Caki2 (cell line): ENCODE measurements around the gene GABRR2. TPM values are rescaled to one million over a fixed set of nuclear protein-coding genes. Genes with fewer than 3 reads are reported as not detected.
A peak's percentile ranks its signal among the peaks of the same experiment; 100 is the strongest.

Source experiments
- DNase-seq: peaks from one replicate; pipeline ENCODE4 v3.0.0-alpha.2; 2015; ENCODE audit warnings: low read depth
- in situ Hi-C: cut with HindIII; loops from 2 replicates; pipeline ENCODE4 v1.10.0; 2016; ENCODE audit warnings: low sequenced_read_pairs, low pct_unique_long_range_greater_than_20kb, mixed read lengths
- total RNA-seq: library from RNA; depleted of rRNA; stranded (reverse); fragments of >200 nt; shearing (Covaris generic); gene quantifications from 2 replicates; pipeline ENCODE4 v1.2.3, GENCODE V29; 2014; ENCODE audit warnings: low replicate concordance

Gene GABRR2
- total RNA-seq, 1 experiment from 2014 or later = not detected

DNA sequence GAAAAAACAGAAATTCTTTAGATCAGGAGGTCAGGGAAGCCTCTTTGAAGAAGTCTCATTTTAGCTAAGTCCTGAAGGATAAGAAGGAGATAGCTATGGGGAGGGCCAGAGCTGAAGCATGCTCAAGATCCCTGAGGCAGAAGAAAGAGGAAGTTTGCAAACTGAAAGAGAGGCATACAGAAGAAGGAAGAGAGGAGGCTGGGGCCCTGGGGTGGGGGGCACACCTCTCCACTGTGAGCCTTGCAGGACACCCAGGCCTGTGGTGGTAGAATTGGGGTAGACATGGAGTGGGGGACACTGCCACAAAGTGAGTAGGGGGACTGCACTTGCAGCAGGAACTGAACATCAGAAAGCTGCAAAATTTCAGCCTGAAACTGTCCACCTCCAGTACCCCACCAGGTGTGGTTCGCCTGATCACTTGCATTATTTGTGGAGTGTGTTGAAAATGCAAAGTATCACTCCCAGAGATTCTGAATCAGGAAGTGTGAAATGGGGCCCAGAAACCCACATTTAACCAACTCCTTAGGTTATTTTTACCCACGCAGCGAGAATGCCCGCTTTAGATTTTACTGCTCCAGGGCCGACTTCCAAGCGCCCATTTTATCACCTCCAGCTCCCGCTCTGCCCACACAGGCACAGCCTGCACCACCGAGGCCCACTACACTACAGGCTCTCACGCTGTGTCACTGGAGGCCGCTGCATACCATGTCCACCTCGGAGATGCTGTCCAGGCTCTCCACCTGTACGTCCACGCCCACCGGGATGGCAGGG is 44.0 kb downstream of the GABRR2 start:
- in situ Hi-C loops = no loop called here
- no peak for DNase-seq

DNA sequence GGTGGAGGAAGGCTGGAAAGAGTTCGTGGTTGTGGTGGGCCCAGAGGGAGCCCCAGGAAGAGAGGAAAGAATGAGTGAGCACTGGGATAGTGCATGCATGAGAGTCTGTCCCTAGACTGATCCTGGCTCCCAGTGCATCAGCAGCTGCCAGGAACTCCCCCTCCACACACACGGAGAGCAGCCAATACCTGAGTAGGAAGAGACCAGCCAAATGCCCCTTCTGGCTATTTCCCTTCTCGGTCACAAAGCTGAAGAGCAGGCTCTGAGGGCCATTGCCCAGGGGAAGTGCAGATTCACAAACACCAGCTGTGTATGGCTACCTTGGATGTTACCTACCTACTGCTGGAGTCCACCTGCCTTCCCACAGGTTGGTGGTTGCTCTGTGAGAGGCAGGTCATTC is 45.1 kb downstream of the GABRR2 start:
- no peak for DNase-seq
- in situ Hi-C loops = no loop called here

DNA sequence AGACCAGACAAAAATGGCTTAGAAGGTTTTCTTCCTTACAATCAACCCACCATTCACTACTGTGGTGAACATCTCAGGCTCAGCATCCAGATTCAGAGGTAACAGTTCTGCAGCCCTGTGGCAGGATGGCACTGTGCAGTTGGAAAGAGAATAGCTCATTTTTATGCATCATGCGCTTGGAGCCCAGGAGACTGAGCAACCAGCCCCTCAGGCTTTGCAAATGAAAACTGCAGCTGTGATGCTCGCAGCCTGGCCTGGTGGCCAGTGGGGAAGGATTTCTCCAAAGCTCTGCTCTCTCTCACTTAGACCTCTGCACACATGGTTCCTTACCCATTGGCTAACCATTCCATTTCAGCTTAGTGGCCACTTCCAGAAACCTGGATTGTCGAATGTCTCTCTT is 45.8 kb downstream of the GABRR2 start:
- DNase-seq = no peak
- in situ Hi-C loops = no loop called here

DNA sequence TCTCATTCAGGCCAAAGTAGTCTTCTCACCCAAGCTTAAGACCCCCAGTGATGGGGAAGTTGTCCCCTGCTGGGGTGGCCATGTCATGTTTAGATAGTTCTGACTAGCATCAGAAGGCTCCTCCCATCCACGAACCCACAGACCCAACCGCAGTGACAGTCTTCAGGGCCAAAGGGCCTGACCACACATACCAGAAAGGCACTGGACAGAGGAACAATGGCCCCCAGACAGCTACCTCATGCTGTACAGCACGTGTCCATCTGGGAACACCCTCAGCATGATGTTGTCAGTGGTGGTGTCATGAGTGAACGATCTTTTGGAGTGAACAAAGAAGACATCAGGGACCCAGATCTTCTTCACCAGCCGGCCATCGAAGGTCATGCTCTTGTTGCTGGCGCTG is 46.3 kb downstream of the GABRR2 start:
- in situ Hi-C loops = no loop called here
- peak; percentile 75 for DNase-seq

GRCh38 chr6:89267918-89268317 is 47.2 kb downstream of the GABRR2 start:
- no peak for DNase-seq
- in situ Hi-C loops = no loop called here

GRCh38 chr6:89264296-89264695 is 50.8 kb downstream of the GABRR2 start:
- no peak for DNase-seq
- in situ Hi-C loops = no loop called here

- in situ Hi-C loops = no loop called here
- no peak for DNase-seq
Observed at GRCh38 chr6:89260832-89261231, 54.3 kb downstream of the GABRR2 start.

GRCh38 chr6:89260310-89260709 is 54.8 kb downstream of the GABRR2 start:
- in situ Hi-C loops = no loop called here

GRCh38 chr6:89258912-89259311 is 56.2 kb downstream of the GABRR2 start:
- no peak for DNase-seq
- in situ Hi-C loops = no loop called here

More at GRCh38 chr6:89260310-89260709, 54.8 kb downstream of the GABRR2 start:
- no peak for DNase-seq

GRCh38 chr6:89257781-89258180 is 57.3 kb downstream of the GABRR2 start:
- DNase-seq = no peak
- in situ Hi-C loops = no loop called here

DNA sequence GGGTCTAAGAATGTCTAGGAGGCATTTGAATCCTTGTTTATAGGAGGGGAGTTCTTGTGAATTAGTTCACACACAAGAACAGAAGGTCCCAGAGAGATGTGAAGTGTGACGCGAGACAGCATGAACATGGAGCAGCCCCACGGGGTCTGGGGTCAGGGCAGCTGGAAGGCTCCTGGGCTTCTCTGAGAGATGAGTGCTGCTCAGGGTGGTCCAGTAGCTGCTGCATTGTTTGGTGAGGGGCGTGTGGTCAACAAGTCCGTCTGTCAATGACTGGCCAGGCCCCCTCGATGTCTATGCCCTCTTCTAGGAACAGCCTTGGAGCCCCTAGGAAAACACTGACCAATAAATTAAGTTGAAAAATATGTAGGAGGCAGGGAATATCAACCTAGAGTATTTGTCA is 57.8 kb downstream of the GABRR2 start:
- no peak for DNase-seq
- in situ Hi-C loops = no loop called here

DNA sequence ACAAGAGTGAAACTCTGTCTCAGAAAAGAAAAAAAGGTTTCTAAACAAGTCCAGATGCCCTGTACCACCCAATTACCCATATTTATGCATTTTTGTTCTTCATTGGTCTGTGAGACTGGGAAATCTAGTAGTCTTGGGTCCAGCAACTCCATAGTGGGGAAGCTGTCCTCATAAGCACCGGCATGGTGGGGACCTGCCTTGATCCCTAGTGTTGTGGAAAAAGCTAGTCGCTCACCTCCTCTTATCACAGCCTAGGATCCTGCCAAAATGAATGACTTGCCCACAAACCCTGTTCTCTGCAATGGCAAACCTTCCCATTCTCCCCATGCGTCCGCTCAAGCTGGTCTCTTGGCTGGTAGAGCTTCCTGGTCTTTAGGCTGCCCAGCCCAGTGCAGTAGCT is 59.7 kb downstream of the GABRR2 start:
- in situ Hi-C loops = no loop called here
- DNase-seq = no peak

GRCh38 chr6:89254569-89254968 is 60.5 kb downstream of the GABRR2 start:
- in situ Hi-C loops = no loop called here

GRCh38 chr6:89252907-89253306 is 62.2 kb downstream of the GABRR2 start:
- in situ Hi-C loops = no loop called here
- DNase-seq = no peak

More at GRCh38 chr6:89254569-89254968, 60.5 kb downstream of the GABRR2 start:
- no peak for DNase-seq

- in situ Hi-C loops = no loop called here
- no peak for DNase-seq
Observed at GRCh38 chr6:89251976-89252375, 63.1 kb downstream of the GABRR2 start.

DNA sequence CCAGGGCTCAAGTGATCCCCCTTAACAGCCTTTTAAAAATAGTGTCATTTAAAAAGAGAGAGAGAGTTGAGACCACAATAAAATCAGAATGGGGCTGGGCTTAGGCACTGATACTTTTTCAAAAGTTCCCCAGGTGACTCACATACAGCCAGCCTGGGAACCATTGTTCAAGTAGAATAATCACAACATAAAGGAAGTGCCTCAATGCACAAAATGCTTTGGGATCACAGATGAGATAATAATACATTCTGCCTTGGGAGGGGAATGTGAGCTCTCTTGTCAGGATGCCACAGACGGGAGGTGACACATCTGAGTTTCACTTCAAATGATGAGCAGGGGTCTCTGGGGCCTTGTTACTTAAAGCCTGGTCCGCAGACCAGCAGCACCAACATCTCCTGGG is 63.9 kb downstream of the GABRR2 start:
- DNase-seq = no peak
- in situ Hi-C loops = no loop called here

- no peak for DNase-seq
- in situ Hi-C loops = no loop called here
Observed at GRCh38 chr6:89250239-89250638, 64.9 kb downstream of the GABRR2 start.

GRCh38 chr6:89244241-89244985 is 70.7 kb downstream of the GABRR2 start:
- DNase-seq = no peak
- in situ Hi-C loops = no loop called here

GRCh38 chr6:89243331-89243629 is 71.8 kb downstream of the GABRR2 start:
- in situ Hi-C loops = no loop called here
- DNase-seq = no peak
